NCI-H2081 treated with DMSO at 0.1 percent for 48 hours (cell line): ENCODE data around the gene MACIR.
"Not testable (repeated sequence)": the region's sequence is repeated elsewhere in the genome, so short reads cannot be mapped to it uniquely, and the experiment has no call there.

Experiments
- DNase-seq: peaks from one replicate; lab custom pipeline; 2025; lab: John Stamatoyannopoulos, UW

MACIR gene

GRCh38 chr5:103258368-103258956, at the start of gene MACIR:
TSS of gene MACIR (plus strand) at chr5:103258763. CDS start at chr5:103275920, 17,157 bp downstream.
- DNase-seq, result peak; percentile 35

- DNase-seq, result no peak
Measured at GRCh38 chr5:103209065-103209464, 49.5 kb upstream of the MACIR start.

DNA sequence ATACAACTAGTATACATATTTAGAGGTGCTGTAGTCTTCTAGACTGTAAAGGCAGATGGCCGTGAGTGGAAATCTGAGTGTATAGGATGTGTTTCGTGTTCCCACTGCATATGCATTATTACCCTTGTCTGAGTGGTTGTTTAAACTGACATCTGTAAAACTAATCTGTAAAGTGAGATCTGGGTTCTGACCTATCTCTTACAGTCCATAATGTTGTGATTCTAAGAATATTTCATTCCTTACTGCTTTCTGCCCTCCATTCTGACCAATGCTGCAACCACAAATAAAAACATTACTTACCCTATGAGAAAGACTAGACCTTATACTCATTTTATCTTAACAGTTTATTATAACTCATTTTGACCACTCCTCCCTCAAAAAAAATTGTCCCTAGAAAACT, 47.6 kb upstream of the MACIR start:
- DNase-seq, result no peak

DNA sequence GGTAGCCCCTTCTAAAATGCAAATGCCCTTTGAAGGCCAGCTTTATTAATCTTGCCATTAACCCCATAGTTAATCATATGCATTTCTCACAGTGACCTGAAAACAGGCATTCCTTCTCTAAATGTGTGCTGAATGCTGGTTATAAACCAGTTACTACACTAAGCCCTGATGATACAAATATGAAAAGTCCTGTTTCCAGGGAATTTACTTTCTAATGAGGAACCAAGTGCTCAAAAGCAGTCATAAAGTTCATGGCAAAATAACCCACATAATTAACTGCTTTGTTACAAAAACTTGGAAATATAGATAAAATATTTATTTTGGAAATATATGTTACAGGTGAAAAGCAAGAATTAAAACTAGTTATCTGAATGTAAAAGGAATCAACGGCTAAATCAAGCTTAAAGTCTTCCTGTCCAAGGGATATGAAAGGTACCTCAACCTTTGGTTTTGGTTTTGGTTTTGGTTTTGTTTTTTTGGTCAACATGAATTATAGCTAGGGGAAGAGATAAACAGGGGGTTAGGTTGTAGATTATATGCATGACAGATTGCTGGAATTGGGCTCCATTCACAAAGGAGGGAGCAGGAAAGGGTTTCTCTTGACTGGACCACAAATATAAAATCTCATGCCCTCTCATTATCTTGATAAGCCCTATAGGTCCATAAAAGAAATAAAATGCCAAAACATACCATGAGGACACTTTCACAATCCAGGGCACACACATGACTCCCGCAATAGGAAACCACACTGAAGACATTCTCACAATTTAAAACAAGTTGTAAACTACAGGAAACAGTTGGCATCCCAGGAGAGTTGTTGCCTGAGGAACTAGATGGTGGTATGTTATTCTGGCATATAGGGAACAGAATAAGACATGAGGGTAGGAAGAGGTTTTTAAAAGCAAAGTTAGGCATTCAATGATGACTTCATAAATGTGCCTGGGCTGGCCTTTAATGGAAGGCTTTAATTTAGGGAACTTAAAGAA, 46.7 kb upstream of the MACIR start:
- DNase-seq, result no peak

DNA sequence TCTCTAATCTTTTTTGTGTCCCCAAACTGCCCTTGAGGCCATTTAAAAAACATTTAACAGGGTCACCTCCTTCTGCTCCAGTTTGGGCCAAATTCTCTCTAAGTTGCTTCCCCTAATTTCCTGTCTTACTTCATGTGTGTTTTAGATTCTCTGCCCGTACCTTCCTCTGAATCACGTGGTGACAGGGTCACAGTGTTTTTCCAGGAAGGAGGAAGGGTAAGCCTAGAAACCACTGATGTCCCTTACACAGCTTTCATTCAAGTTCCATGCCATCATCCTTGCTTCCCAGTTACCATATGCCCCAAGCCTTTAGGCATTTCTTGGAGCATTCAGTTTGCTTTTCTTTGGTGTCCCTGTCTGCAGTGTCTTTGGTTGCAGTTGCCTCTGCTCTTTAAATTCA, 42.4 kb upstream of the MACIR start:
- DNase-seq, result no peak

- DNase-seq, result no peak
Measured at GRCh38 chr5:103216697-103217096, 41.9 kb upstream of the MACIR start.

DNA sequence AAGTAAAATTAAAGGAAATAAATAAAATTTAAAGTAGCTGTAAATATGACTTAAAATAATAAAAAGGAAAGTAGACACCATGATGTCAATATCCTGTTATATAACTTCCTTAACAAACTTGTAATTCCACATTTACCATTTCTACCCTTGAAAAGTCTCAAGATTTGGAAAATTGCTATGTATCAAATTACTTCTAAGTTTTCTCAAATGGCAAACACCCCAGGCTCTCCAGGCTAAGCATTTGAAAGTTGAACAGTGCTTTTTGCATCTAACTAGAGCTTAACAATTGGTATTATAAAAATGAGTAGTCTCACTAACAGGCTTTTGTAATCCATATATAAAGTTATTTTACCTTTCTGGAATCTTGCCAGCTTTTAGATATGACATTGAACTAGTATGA, 41.5 kb upstream of the MACIR start:
- DNase-seq, result no peak

- no peak for DNase-seq
Measured at GRCh38 chr5:103218164-103218563, 40.4 kb upstream of the MACIR start.

- not testable (repeated sequence) for DNase-seq
Measured at GRCh38 chr5:103219074-103219473, 39.5 kb upstream of the MACIR start.

- no peak for DNase-seq
Measured at GRCh38 chr5:103223031-103223955, 35.3 kb upstream of the MACIR start.

DNA sequence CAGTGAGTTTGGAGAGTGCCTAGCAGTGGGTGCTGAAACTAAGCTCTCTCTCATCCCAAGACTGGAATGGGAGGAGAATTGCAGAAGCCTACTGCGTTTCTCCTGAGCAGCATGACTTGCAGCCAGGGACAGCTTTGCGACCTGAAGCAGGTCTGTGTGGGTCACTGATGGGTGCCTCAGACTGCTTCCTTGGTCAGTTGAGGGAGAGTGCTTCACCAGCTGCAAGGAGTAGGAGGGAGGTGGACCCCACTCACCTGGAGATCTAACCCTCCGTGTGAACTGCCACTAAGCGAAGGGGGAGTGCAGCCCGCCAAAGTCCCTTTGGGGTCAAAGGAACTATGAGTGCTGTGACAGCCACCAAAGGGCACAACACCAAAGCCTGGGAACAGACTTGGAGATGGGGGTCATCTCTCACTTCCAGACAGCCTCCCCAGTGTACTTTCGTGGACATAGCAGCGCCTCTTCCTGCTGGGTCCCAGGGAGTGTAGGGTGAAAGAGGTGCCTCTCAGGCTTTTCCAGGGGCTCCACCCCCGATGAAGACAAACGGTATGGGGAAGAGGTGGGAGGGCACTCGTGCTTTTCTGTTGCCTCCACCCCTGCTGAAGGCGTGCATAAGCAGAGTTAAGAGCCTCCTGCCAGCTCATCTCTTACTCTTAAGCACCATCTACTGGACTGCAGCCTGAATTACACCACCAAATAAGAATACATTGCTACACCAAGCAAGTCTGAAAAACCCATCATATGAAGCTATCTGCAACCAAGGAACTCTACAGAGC, 34.3 kb upstream of the MACIR start:
- DNase-seq, result no peak

DNA sequence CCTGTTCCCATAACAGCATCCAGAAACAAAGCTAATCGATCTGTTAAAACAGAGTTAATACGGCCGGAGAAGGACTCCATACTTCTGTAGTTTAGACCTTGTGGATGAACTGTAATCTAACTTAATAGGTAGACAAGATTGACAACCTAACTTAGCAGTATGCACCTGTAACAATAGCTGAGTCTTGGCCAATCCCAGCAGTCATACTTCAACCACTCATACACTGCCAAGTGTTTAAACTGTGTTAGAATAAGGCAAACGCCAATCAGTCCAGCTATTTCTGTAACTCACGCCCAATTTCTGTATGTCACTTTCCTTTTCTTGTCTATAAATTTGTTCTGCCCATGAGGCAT, 33.7 kb upstream of the MACIR start:
- no peak for DNase-seq

DNA sequence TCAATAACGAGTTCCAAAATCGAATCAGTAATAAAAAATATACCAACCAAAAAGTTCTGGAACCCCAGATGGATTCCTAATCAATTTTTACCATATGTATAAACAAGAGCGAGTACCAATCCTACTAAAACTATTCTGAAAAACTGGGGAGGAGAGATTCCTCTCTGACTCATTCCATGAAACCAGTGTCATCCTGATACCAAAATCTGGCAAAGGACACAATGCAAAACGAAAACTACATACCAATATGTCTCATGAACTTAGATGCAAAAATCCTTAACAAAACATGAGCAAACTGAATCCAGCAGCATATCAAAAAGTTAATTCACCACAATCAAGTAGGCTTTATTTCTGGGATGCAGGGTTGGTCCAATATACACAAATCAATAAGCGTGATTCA, 30.5 kb upstream of the MACIR start:
- DNase-seq, result no peak

GRCh38 chr5:103228588-103228987, 30.0 kb upstream of the MACIR start:
- no peak for DNase-seq

DNA sequence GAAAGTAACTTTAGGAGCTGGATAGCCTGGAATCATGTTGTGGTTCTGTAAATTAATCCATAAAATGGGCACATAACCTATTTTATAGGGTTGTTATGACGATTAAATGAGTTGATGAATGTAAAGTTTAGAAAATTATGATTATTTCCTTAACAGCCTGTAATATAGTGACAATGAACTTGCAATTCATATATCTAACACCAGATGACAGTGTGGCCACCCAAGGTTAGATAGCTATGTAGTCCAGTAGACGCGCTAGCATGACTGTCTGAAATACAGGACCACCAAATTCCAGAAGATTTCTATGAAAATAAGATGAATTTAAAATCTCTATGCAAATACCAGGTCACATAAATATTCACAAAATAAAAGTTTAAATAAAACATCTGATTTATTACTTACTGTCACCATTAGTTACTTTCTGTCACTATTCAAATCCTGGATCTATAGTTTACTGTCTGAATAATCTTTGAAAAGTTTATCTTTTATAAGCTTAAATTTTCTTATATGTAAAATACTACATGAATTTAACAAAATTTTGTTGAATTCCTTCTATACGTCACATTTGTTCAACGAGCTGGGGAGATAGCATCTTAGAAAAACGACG, 26.1 kb upstream of the MACIR start:
- DNase-seq, result no peak

GRCh38 chr5:103234239-103234975, 24.2 kb upstream of the MACIR start:
- no peak for DNase-seq

- no peak for DNase-seq
Measured at GRCh38 chr5:103235891-103236290, 22.7 kb upstream of the MACIR start.

GRCh38 chr5:103237778-103238177, 20.8 kb upstream of the MACIR start:
- no peak for DNase-seq

DNA sequence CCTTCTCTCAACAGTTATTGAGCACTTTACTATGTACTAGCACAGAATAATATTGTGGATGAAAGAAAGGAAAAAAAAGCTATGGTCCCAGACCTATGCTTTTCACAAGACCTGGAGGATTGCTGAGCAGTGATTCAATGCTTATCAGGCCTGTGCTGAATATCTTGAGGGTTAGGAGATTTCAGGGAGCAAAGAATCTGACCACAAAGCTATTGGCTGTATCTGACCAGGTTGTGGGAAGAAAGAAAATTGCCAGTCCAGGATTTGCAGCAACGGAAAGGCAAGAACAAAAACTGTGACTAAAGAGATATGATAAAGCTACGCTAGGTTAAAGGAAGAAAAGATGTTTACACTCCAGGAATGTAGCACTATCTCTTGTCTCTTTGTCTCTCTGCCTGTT, 14.9 kb upstream of the MACIR start:
- DNase-seq, result no peak

DNA sequence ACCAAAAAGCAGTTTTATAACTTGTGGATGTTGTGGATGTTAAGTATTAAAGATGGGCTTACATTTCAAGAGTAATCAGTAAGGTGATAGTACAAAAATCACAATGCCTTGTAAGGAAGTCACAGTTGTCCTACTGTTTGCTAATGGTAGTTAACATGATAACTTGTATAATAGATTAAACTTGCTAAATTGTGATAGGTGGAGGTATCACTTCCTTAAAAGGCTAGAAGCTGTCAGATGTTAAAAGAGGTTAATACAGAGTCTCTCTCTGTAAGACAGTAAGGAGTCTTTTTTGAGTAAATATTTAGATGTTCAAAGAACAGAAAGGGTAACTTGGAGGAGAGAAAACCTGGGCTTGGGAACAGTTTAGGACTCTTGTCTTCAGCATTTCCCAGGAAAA, 14.2 kb upstream of the MACIR start:
- no peak for DNase-seq

DNA sequence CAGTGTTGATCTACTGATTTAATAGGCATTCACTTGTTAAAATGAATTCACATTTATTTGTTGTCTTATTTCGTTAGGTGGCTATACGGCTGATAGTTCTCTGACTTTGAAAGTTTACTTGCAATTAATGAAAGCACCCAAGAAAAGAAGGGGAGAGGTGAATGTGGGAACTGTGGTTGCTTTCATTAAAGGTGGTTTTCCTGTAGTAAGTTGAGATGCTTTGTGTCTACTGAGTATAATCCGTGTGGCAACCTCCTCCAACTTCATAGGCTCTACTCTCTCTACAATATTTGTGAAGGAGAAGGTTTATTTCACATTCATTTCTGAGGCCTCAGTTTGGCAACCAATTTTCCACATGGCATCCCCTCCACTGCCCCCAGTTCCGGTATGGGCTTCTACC, 12.8 kb upstream of the MACIR start:
- no peak for DNase-seq
